GM12865 (cell line): ENCODE measurements around the gene NOTO.

Experiments
- DNase-seq: peaks from one replicate; pipeline ENCODE4 v3.0.0; 2010; ENCODE audit warnings: low read depth
- H3K4me3 ChIP-seq: 2 replicates; pipeline ENCODE4 v1.5.1; 2011; ENCODE audit warnings: mild to moderate bottlenecking, low read depth, low read length, control low read depth
- CTCF ChIP-seq: IDR thresholded peaks from 2 replicates; pipeline ENCODE4 v1.5.1; 2011; ENCODE audit warnings: low read length, control low read depth, low read depth, inconsistent platforms; ENCODE audit not compliant: insufficient read depth; ENCODE audit errors: missing control alignments

The NOTO gene

GRCh38 chr2:73243884-73244570, 41.7 kb downstream of the NOTO start:
- DNase-seq = no peak
- no peak for TF ChIP-seq CTCF
- H3K4me3 ChIP-seq = no peak overlapping the region

- no peak for TF ChIP-seq CTCF
- no peak for DNase-seq
Observed at GRCh38 chr2:73244580-73244979, 42.2 kb downstream of the NOTO start.

GRCh38 chr2:73246850-73247249, 44.5 kb downstream of the NOTO start:
- no peak for DNase-seq
- H3K4me3 ChIP-seq = no peak overlapping the region
- no peak for TF ChIP-seq CTCF

More at GRCh38 chr2:73244580-73244979, 42.2 kb downstream of the NOTO start:
- H3K4me3 ChIP-seq = no peak overlapping the region

GRCh38 chr2:73249636-73250035, 47.3 kb downstream of the NOTO start:
- DNase-seq = no peak
- no peak for TF ChIP-seq CTCF
- H3K4me3 ChIP-seq = no peak overlapping the region

GRCh38 chr2:73250872-73251846, 48.8 kb downstream of the NOTO start:
- H3K4me3 ChIP-seq = no peak overlapping the region
- TF ChIP-seq CTCF = no peak
- DNase-seq = no peak

- no peak overlapping the region for H3K4me3 ChIP-seq
- TF ChIP-seq CTCF = no peak
- DNase-seq = no peak
Observed at GRCh38 chr2:73252238-73253027, 50.1 kb downstream of the NOTO start.
